NCI-H2171 treated with DMSO at 0.1 percent for 48 hours (cell line): ENCODE measurements around the gene ELMO3.
A peak's percentile ranks its signal among the peaks of the same experiment; 100 is the strongest.

Source experiments
- DNase-seq: peaks from one replicate; lab custom pipeline; 2025; lab: John Stamatoyannopoulos, UW

Gene ELMO3

GRCh38 chr16:67199011-67199807, at the start of gene ELMO3:
Gene ELMO3, plus strand, starts transcription at chr16:67199131. Its CDS starts 196 bp downstream, at chr16:67199327.
- DNase-seq = peak; percentile 70

- no peak for DNase-seq
Observed at GRCh38 chr16:67149276-67150046, 49.5 kb upstream of the ELMO3 start.

GRCh38 chr16:67150047-67150832, 48.7 kb upstream of the ELMO3 start:
- DNase-seq = peak; percentile 66

GRCh38 chr16:67150833-67151396, 48.0 kb upstream of the ELMO3 start, which contains the start of gene B3GNT9:
Gene B3GNT9, minus strand, starts transcription at chr16:67150998. Its CDS starts 513 bp downstream, at chr16:67150485.
- DNase-seq = peak; percentile 84

GRCh38 chr16:67151431-67152097, 47.4 kb upstream of the ELMO3 start:
- DNase-seq = peak; percentile 12

- DNase-seq = no peak
Observed at GRCh38 chr16:67154578-67155294, 44.2 kb upstream of the ELMO3 start.

- DNase-seq = peak; percentile 63
Observed at GRCh38 chr16:67155295-67156142, 43.4 kb upstream of the ELMO3 start.

GRCh38 chr16:67156143-67156844, 42.6 kb upstream of the ELMO3 start:
- DNase-seq = no peak

- DNase-seq = no peak
Observed at GRCh38 chr16:67157106-67157748, 41.7 kb upstream of the ELMO3 start.

GRCh38 chr16:67157892-67158635, 40.9 kb upstream of the ELMO3 start:
- DNase-seq = peak; percentile 24

GRCh38 chr16:67158637-67159600, 40.0 kb upstream of the ELMO3 start:
- peak; percentile 32 for DNase-seq

- DNase-seq = no peak
Observed at GRCh38 chr16:67161595-67162058, 37.3 kb upstream of the ELMO3 start.

GRCh38 chr16:67162506-67163163, 36.3 kb upstream of the ELMO3 start:
- DNase-seq = no peak

- DNase-seq = peak; percentile 87
Observed at GRCh38 chr16:67163164-67163998, 35.5 kb upstream of the ELMO3 start.

GRCh38 chr16:67163999-67164558, 34.9 kb upstream of the ELMO3 start:
- DNase-seq = no peak
